Anterior cingulate cortex (tissue), 58 donors: ENCODE data around the gene SMYD3.
"Not testable (repeated sequence)": the region's sequence is repeated elsewhere in the genome, so short reads cannot be mapped to it uniquely, and the experiment has no call there.

Experiments used
- DNase-seq, 58 donors: peaks; one replicate each; lab custom pipeline; 2025; lab: John Stamatoyannopoulos, UW

Gene SMYD3

GRCh38 chr1:246052603-246053002, 454.5 kb downstream of the SMYD3 start:
- DNase-seq: no peak

- DNase-seq: no peak
Observed at GRCh38 chr1:246051909-246052518, 455.1 kb downstream of the SMYD3 start.

- DNase-seq: no peak
Observed at GRCh38 chr1:246048693-246049092, 458.4 kb downstream of the SMYD3 start.

GRCh38 chr1:246043556-246043955, 463.5 kb downstream of the SMYD3 start:
- no peak for DNase-seq

GRCh38 chr1:246041360-246041759, 465.7 kb downstream of the SMYD3 start:
- DNase-seq: no peak

GRCh38 chr1:246040200-246040890, 466.7 kb downstream of the SMYD3 start:
- no peak for DNase-seq

GRCh38 chr1:246039584-246039983, 467.5 kb downstream of the SMYD3 start:
- no peak for DNase-seq

- no peak for DNase-seq
Observed at GRCh38 chr1:246037832-246038231, 469.2 kb downstream of the SMYD3 start.

- DNase-seq: no peak
Observed at GRCh38 chr1:246036175-246036574, 470.9 kb downstream of the SMYD3 start.

- DNase-seq: no peak
Observed at GRCh38 chr1:246035060-246035541, 472.0 kb downstream of the SMYD3 start.

GRCh38 chr1:246034630-246035029, 472.4 kb downstream of the SMYD3 start:
- DNase-seq: no peak

GRCh38 chr1:246032984-246033383, 474.1 kb downstream of the SMYD3 start:
- DNase-seq: no peak

- no peak for DNase-seq
Observed at GRCh38 chr1:246032031-246032551, 475.0 kb downstream of the SMYD3 start.

- no peak for DNase-seq
Observed at GRCh38 chr1:246029616-246030015, 477.5 kb downstream of the SMYD3 start.

- not testable (repeated sequence) for DNase-seq
Observed at GRCh38 chr1:246024118-246024517, 483.0 kb downstream of the SMYD3 start.

- no peak for DNase-seq
Observed at GRCh38 chr1:246020211-246020954, 486.7 kb downstream of the SMYD3 start.

- DNase-seq: no peak
Observed at GRCh38 chr1:246018146-246018545, 488.9 kb downstream of the SMYD3 start.

- peak in 2 of 58 donors; percentile 8 to 34 for DNase-seq
Observed at GRCh38 chr1:246012341-246012740, 494.7 kb downstream of the SMYD3 start.

- no peak for DNase-seq
Observed at GRCh38 chr1:246010386-246010785, 496.7 kb downstream of the SMYD3 start.

- DNase-seq: peak in 35 of 58 donors; percentile 6 to 66 (median 27)
Observed at GRCh38 chr1:246008363-246008831, 498.7 kb downstream of the SMYD3 start.

- DNase-seq: no peak
Observed at GRCh38 chr1:246005067-246005466, 502.0 kb downstream of the SMYD3 start.
